ENCODE measurements around the gene CDC6.

DNA sequence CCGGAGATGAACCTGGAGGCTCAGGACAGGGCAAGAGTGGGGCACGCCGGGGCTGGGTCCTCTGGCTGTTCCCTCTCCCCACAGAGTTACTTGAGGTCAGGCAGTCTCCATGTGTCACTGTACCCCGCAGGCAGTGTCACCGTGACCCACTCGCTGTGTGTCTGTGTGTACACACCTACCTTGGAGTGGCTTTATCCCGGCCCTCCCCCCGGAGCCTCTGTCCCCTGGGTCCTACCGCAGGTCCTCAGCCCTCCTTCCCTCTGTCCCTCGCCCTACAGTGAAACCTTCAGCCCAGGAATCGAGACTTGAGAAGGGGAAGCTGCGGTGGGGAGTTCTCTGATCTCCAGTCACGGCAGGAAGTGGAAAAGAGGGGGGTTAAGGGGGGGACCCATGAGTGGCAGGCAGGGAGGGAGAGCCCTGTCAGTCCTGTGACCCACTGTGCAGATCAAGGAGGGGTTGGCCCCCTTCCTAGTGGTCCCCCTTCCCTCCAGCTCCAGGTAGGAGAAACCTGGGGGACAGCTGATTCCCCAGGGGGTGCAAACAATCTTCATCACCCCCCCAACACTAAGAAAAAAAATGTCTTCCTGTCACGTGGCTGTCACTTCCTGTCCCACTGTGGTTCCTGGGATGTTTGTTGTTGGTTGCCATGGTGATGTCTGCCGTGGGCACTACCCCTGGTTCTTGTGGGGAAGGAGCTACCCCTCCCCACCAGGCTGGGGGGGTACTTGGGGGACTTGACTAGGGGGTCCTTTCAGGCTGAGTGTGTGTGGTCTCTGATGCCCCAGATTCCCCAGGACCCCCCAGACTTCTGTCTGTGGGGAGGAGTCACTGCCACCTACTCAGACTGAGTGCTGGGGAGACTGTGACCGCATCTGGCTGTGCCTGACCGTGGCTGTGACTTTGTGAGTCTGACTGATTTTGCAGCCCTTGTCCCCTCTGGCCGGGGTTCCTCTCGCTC lies 35.0 kb downstream of the CDC6 start:
- no peak for TF ChIP-seq EZH2phosphoT487 (IDR thresholded peaks at IDR 0.05)
- TF ChIP-seq, protein P1, sequence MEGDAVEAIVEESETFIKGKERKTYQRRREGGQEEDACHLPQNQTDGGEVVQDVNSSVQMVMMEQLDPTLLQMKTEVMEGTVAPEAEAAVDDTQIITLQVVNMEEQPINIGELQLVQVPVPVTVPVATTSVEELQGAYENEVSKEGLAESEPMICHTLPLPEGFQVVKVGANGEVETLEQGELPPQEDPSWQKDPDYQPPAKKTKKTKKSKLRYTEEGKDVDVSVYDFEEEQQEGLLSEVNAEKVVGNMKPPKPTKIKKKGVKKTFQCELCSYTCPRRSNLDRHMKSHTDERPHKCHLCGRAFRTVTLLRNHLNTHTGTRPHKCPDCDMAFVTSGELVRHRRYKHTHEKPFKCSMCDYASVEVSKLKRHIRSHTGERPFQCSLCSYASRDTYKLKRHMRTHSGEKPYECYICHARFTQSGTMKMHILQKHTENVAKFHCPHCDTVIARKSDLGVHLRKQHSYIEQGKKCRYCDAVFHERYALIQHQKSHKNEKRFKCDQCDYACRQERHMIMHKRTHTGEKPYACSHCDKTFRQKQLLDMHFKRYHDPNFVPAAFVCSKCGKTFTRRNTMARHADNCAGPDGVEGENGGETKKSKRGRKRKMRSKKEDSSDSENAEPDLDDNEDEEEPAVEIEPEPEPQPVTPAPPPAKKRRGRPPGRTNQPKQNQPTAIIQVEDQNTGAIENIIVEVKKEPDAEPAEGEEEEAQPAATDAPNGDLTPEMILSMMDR (IDR thresholded peaks at IDR 0.05) = no peak
